SK-N-SH (cell line): ENCODE results near the gene DGKI. TPM values are rescaled to one million over a fixed set of nuclear protein-coding genes. Genes with fewer than 3 reads are reported as not detected.

Experiments
- CTCF ChIA-PET: fragments of 300-600, 350-600 bp; formaldehyde crosslinking; extraction: SDS; loops from one replicate; lab custom pipeline; 2021; lab: Yijun Ruan, JAX
- POLR2A ChIA-PET: fragments of 350-600 bp; sonication (Branson Sonifier 250); formaldehyde crosslinking; extraction: SDS; loops from one replicate; lab custom pipeline; 2020; ENCODE audit warnings: antibody characterized with exemption, inconsistent platforms; lab: Yijun Ruan, JAX
- DNase-seq: peaks from one replicate; pipeline ENCODE4 v3.0.0; 2012
- H2AFZ ChIP-seq: fragments of 200-600 bp; sonication (generic); 2 replicates; pipeline ENCODE4 v1.8.1; 2016; ENCODE audit warnings: antibody characterized with exemption, mild to moderate bottlenecking, low read depth
- H3F3A ChIP-seq: fragments of 200-600 bp; sonication (generic); replicated peaks from 2 replicates; pipeline ENCODE3; 2016; ENCODE audit warnings: antibody characterized with exemption, mild to moderate bottlenecking; ENCODE audit not compliant: insufficient read depth
- H3K27ac ChIP-seq, 2 experiments: fragments of 200-500 bp in 1 of 2; fragments of 200-600 bp in 1 of 2; sonication (Bioruptor generic) in 1 of 2; sonication (generic), shearing (Covaris generic) in 1 of 2; 2 replicates each; pipeline versions ENCODE4 v1.5.1 to v1.6.1; 2014 to 2016; ENCODE audit warnings: low read depth in 2 of 2, inconsistent platforms in 1 of 2, low read length in 1 of 2, mild to moderate bottlenecking in 1 of 2, mixed read lengths in 1 of 2
- H3K27me3 ChIP-seq: fragments of 200-600 bp; sonication (generic), shearing (Covaris generic); 2 replicates; pipeline ENCODE4 v1.6.1; 2016; ENCODE audit warnings: mixed run types; ENCODE audit not compliant: insufficient read depth
- H3K36me3 ChIP-seq, 2 experiments: fragments of 200-500 bp in 1 of 2; fragments of 200-600 bp in 1 of 2; sonication (Bioruptor generic) in 1 of 2; sonication (generic) in 1 of 2; replicated peaks in 1 of 2; 2 replicates each; pipeline versions ENCODE3 to v1.5.1; 2014 to 2016; ENCODE audit warnings: low read length in 1 of 2, mild to moderate bottlenecking in 1 of 2; ENCODE audit not compliant: insufficient read depth in 2 of 2, control insufficient read depth in 1 of 2
- H3K4me1 ChIP-seq, 2 experiments: fragments of 200-500 bp in 1 of 2; fragments of 200-600 bp in 1 of 2; sonication (Bioruptor generic) in 1 of 2; sonication (generic), shearing (Covaris generic) in 1 of 2; 2 replicates each; pipeline versions ENCODE4 v1.5.1 to v1.6.1; 2014 to 2016; ENCODE audit warnings: low read depth in 1 of 2, low read length in 1 of 2, mixed run types in 1 of 2; ENCODE audit not compliant: insufficient read depth in 2 of 2, control insufficient read depth in 1 of 2
- H3K4me2 ChIP-seq: fragments of 200-600 bp; sonication (generic), shearing (Covaris generic); 2 replicates; pipeline ENCODE4 v1.6.1; 2017; ENCODE audit warnings: mixed run types
- H3K4me3 ChIP-seq, 2 experiments: fragments of 200-500 bp in 1 of 2; fragments of 200-600 bp in 1 of 2; sonication (Bioruptor generic) in 1 of 2; sonication (generic), shearing (Covaris generic) in 1 of 2; 2 replicates each; pipeline versions ENCODE4 v1.5.1 to v1.8.1; 2014 to 2016; ENCODE audit warnings: low read depth in 2 of 2, inconsistent platforms in 1 of 2, low read length in 1 of 2, mild to moderate bottlenecking in 1 of 2, mixed read lengths in 1 of 2, moderate library complexity in 1 of 2
- H3K79me2 ChIP-seq: fragments of 200-600 bp; sonication (generic); 2 replicates; pipeline ENCODE4 v1.8.1; 2017; ENCODE audit warnings: mild to moderate bottlenecking; ENCODE audit not compliant: insufficient read depth
- H3K9ac ChIP-seq: fragments of 200-600 bp; sonication (generic); 2 replicates; pipeline ENCODE4 v1.6.1; 2017; ENCODE audit warnings: mixed run types
- H3K9me2 ChIP-seq: fragments of 200-600 bp; sonication (generic); 2 replicates; pipeline ENCODE4 v1.6.1; 2017; ENCODE audit warnings: mixed run types
- H3K9me3 ChIP-seq: fragments of 200-600 bp; sonication (generic); 2 replicates; pipeline ENCODE4 v1.6.1; 2017; ENCODE audit warnings: mixed run types, mild to moderate bottlenecking, moderate library complexity
- H4K20me1 ChIP-seq: fragments of 200-600 bp; sonication (generic); 2 replicates; pipeline ENCODE4 v1.6.1; 2017; ENCODE audit warnings: mild to moderate bottlenecking, mixed run types; ENCODE audit not compliant: insufficient read depth
- CHD2 ChIP-seq: fragments of 150-350 bp; IDR thresholded peaks from 2 replicates; pipeline ENCODE4 v1.6.1; 2018; ENCODE audit warnings: low read length; ENCODE audit not compliant: partially characterized antibody
- CTCF ChIP-seq: fragments of 200-600 bp; sonication (generic); IDR thresholded peaks from 2 replicates; pipeline ENCODE4 v1.6.1; 2017; ENCODE audit warnings: antibody characterized with exemption, mild to moderate bottlenecking, moderate library complexity
- EP300 ChIP-seq, 2 experiments: IDR thresholded peaks; 2 replicates each; pipeline versions ENCODE4 v1.4.0 to v1.6.1; 2012; ENCODE audit warnings: borderline replicate concordance in 1 of 2, low read depth in 1 of 2, low read length in 1 of 2
- FOSL2 ChIP-seq: IDR thresholded peaks from 2 replicates; pipeline ENCODE4 v1.4.0; 2012; ENCODE audit warnings: low read depth, mild to moderate bottlenecking, moderate library complexity, borderline replicate concordance
- MEF2A ChIP-seq: IDR thresholded peaks from 2 replicates; pipeline ENCODE4 v1.4.0; 2012; ENCODE audit warnings: low read depth, borderline replicate concordance
- MXI1 ChIP-seq: IDR thresholded peaks from 2 replicates; pipeline ENCODE4 v1.6.1; 2012; ENCODE audit warnings: mild to moderate bottlenecking, low read depth, low read length, improper control_type of control experiment
- NFIC ChIP-seq: IDR thresholded peaks from 2 replicates; pipeline ENCODE4 v1.4.0; 2012; ENCODE audit warnings: borderline replicate concordance
- NRF1 ChIP-seq: IDR thresholded peaks from 2 replicates; pipeline ENCODE4 v1.6.1; 2012; ENCODE audit warnings: low read depth, mild to moderate bottlenecking, low read length
- RAD21 ChIP-seq: IDR thresholded peaks from 2 replicates; pipeline ENCODE4 v1.6.1; 2012; ENCODE audit warnings: mild to moderate bottlenecking, low read length
- RFX5 ChIP-seq: IDR thresholded peaks from 2 replicates; pipeline ENCODE4 v1.6.1; 2012; ENCODE audit warnings: mild to moderate bottlenecking, improper control_type of control experiment, low read length
- SMC3 ChIP-seq: IDR thresholded peaks from 2 replicates; pipeline ENCODE4 v1.6.1; 2012; ENCODE audit warnings: low read depth, low read length, improper control_type of control experiment
- TAF1 ChIP-seq: IDR thresholded peaks from 2 replicates; pipeline ENCODE4 v1.6.1; 2012; ENCODE audit warnings: low read depth, mild to moderate bottlenecking, low read length, moderate library complexity, borderline replicate concordance
- TCF12 ChIP-seq: IDR thresholded peaks from 2 replicates; pipeline ENCODE4 v1.4.0; 2012
- TEAD4 ChIP-seq: IDR thresholded peaks from 2 replicates; pipeline ENCODE4 v1.4.0; 2012; ENCODE audit warnings: mild to moderate bottlenecking, borderline replicate concordance; ENCODE audit not compliant: insufficient read depth
- USF1 ChIP-seq: IDR thresholded peaks from 2 replicates; pipeline ENCODE4 v1.4.0; 2012; ENCODE audit warnings: low read depth, borderline replicate concordance
- YY1 ChIP-seq: IDR thresholded peaks from 2 replicates; pipeline ENCODE4 v1.4.0; 2012; ENCODE audit warnings: low read depth, mild to moderate bottlenecking
- WGBS: methylation state at CpG from one replicate; pipeline ENCODE4 v1.1.6; 2017; ENCODE audit warnings: low lambda C conversion rate; 5-methylcytosine and 5-hydroxymethylcytosine counted together
- polyA plus RNA-seq, 3 experiments: library from polyadenylated mRNA; depleted of rRNA; stranded (reverse); fragments of >200 nt; gene quantifications; 2 replicates each; pipeline ENCODE4 v1.2.3, GENCODE V29; 2012

The DGKI gene
- polyA plus RNA-seq, 1 of the 3 experiments (the other 2 are of a cell fraction), result 1.3 TPM

GRCh38 chr7:137846827-137847567, at the start of gene DGKI (continued):
- TF ChIP-seq USF1 (no peak), NRF1 (no peak), NFIC (no peak), SMC3 (no peak), CTCF (no peak), FOSL2 (no peak), MXI1 (no peak), MEF2A (no peak), EP300 (IDR thresholded peaks at IDR 0.05; ENCODE audit: borderline replicate concordance in 1 of 2, low read depth in 1 of 2, low read length in 1 of 2) (0 out of 4 replicates have a peak, but pooled peaks of 1 of the 2 experiments have one; percentile 6), RAD21 (peak; percentile 6; the same call in 1 of the 2 replicates)
- TF ChIP-seq, all 33 proteins: peak for 6

- no peak overlapping the region for H3K9ac ChIP-seq
- H3F3A ChIP-seq, result peaks cover 12% of the 10 kb centered on the region
- H3K4me3 ChIP-seq, result no peak overlapping the region
- H4K20me1 ChIP-seq, result no peaks in the 10 kb centered on the region
- H3K27me3 ChIP-seq, result no peaks in the 10 kb centered on the region
- ChIA-PET CTCF (interaction anchor here (0.6 to 14.3 kb wide), 11 partner anchors 8 to 843 kb away, joined by 3 to 131 read pairs (median 5); partner anchors contain the start of genes CREB3L2 and DGKI), POLR2A (no interaction called here)
- H3K4me1 ChIP-seq, result peaks cover 0 to 9% of the 10 kb centered on the region in 2 experiments; a peak in 1 of 4 replicates
- TF ChIP-seq TAF1 (no peak), CHD2 (no peak), EP300 (IDR thresholded peaks at IDR 0.05; ENCODE audit: borderline replicate concordance in 1 of 2, low read depth in 1 of 2, low read length in 1 of 2) (no peak), RFX5 (no peak), TCF12 (no peak), YY1 (no peak), NRF1 (no peak), TEAD4 (no peak)
- H3K79me2 ChIP-seq, result peaks cover 33% of the 10 kb centered on the region
- no peak overlapping the region for H3K4me2 ChIP-seq
- 84% methylated on average over 8 of the region's 8 CpGs for WGBS
- H3K27ac ChIP-seq, result no peak overlapping the region
- H3K36me3 ChIP-seq, result peaks cover 58 to 87% of the 10 kb centered on the region in 2 experiments
- no peaks in the 10 kb centered on the region for H3K9me2 ChIP-seq
- no peak overlapping the region for H2AFZ ChIP-seq
- no peak for DNase-seq
- H3K9me3 ChIP-seq, result no peaks in the 10 kb centered on the region
Measured at GRCh38 chr7:137895301-137896221, 48.8 kb upstream of the DGKI start.
